RWPE2 (cell line): ENCODE results near the gene SMIM27.

Source experiments
- ATAC-seq: fragments of 200-7000 bp; cut with Tn5 transposase; 3 replicates; pipeline ENCODE4 v1.9.1; 2021; ENCODE audit warnings: low read depth
- DNase-seq: peaks from one replicate; pipeline ENCODE4 v3.0.0-alpha.2; 2020; ENCODE audit warnings: low spot score
- H3K27ac ChIP-seq: fragments of 450-650 bp; 2 replicates; pipeline ENCODE4 v1.5.1; 2017; ENCODE audit warnings: mild to moderate bottlenecking; ENCODE audit not compliant: poor library complexity, severe bottlenecking
- H3K27me3 ChIP-seq: fragments of 250-450 bp; sonication (Bioruptor Pico); 2 replicates; pipeline ENCODE4 v1.5.1; 2021; ENCODE audit warnings: mild to moderate bottlenecking, moderate library complexity; ENCODE audit not compliant: insufficient read depth, poor library complexity, severe bottlenecking
- H3K36me3 ChIP-seq: fragments of 250-450 bp; sonication (Bioruptor Pico); 2 replicates; pipeline ENCODE4 v1.5.1; 2020; ENCODE audit warnings: low read depth, mild to moderate bottlenecking, moderate library complexity
- H3K4me1 ChIP-seq: fragments of 250-450 bp; sonication (Bioruptor Pico); 2 replicates; pipeline ENCODE4 v1.5.1; 2021; ENCODE audit warnings: mild to moderate bottlenecking, moderate library complexity; ENCODE audit not compliant: insufficient read depth, poor library complexity, severe bottlenecking
- H3K4me3 ChIP-seq: fragments of 250-450 bp; sonication (Bioruptor Pico); 2 replicates; pipeline ENCODE4 v1.5.1; 2021; ENCODE audit warnings: mild to moderate bottlenecking, moderate library complexity; ENCODE audit not compliant: severe bottlenecking
- H3K9me3 ChIP-seq: fragments of 250-450 bp; sonication (Bioruptor Pico); 2 replicates; pipeline ENCODE4 v1.5.1; 2021; ENCODE audit warnings: mild to moderate bottlenecking, moderate library complexity; ENCODE audit not compliant: severe bottlenecking
- CTCF ChIP-seq: fragments of 450-650 bp; IDR thresholded peaks from one replicate; pipeline ENCODE4 v1.5.1; 2017; ENCODE audit warnings: mild to moderate bottlenecking, moderate library complexity; ENCODE audit not compliant: poor library complexity, severe bottlenecking

Gene SMIM27

GRCh38 chr9:32574858-32575257 is 22.7 kb downstream of the SMIM27 start:
- peaks cover 19% of the 10 kb centered on the region for H3K36me3 ChIP-seq
- no peak for ATAC-seq
- no peak overlapping the region for H3K4me3 ChIP-seq
- H3K9me3 ChIP-seq, result no peaks in the 10 kb centered on the region
- no peak for TF ChIP-seq CTCF
- no peaks in the 10 kb centered on the region for H3K27me3 ChIP-seq
- H3K27ac ChIP-seq, result no peak overlapping the region
- no peak for DNase-seq
- peaks cover 14% of the 10 kb centered on the region for H3K4me1 ChIP-seq

DNA sequence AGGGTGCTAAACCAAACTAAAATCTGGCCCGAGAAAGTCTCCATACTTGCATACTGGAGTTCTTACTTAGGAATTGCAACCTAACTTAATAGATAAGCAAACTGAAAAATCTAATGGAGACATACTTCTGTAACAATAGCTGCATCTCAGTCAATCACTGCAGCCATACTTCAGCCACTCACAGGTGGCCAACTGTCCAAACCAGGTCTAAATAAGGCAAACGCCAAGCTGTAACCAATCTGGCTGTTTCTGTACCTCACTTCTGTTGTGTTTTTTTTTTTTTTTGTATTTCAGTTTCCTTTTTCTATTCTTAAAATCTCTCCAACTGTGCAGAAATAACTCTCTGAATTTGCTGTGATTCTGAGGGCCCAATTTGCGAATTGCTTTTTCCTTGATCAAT is 25.2 kb downstream of the SMIM27 start:
- ATAC-seq (no peak), DNase-seq (no peak)
- no peaks in the 10 kb centered on the region for H3K36me3 ChIP-seq
- H3K4me3 ChIP-seq, result no peak overlapping the region
- H3K27ac ChIP-seq, result no peak overlapping the region
- peaks cover 4% of the 10 kb centered on the region for H3K4me1 ChIP-seq
- TF ChIP-seq CTCF, result no peak
- no peaks in the 10 kb centered on the region for H3K27me3 ChIP-seq
- no peaks in the 10 kb centered on the region for H3K9me3 ChIP-seq

- DNase-seq (no peak), ATAC-seq (no peak)
- Histone ChIP-seq H3K27me3 (no peaks in the 10 kb centered on the region), H3K4me1 (no peaks in the 10 kb centered on the region), H3K9me3 (no peaks in the 10 kb centered on the region), H3K27ac (no peak overlapping the region), H3K36me3 (no peaks in the 10 kb centered on the region), H3K4me3 (no peak overlapping the region)
- TF ChIP-seq CTCF, result no peak
These were observed 26.8 kb downstream of the SMIM27 start for GRCh38 chr9:32578976-32579375.

GRCh38 chr9:32579706-32580331 is 27.7 kb downstream of the SMIM27 start:
- Histone ChIP-seq H3K9me3 (no peaks in the 10 kb centered on the region), H3K4me1 (no peaks in the 10 kb centered on the region), H3K36me3 (no peaks in the 10 kb centered on the region), H3K27me3 (no peaks in the 10 kb centered on the region), H3K4me3 (no peak overlapping the region), H3K27ac (no peak overlapping the region)
- DNase-seq, result no peak
- no peak for ATAC-seq
- TF ChIP-seq CTCF, result peak; percentile 96

DNA sequence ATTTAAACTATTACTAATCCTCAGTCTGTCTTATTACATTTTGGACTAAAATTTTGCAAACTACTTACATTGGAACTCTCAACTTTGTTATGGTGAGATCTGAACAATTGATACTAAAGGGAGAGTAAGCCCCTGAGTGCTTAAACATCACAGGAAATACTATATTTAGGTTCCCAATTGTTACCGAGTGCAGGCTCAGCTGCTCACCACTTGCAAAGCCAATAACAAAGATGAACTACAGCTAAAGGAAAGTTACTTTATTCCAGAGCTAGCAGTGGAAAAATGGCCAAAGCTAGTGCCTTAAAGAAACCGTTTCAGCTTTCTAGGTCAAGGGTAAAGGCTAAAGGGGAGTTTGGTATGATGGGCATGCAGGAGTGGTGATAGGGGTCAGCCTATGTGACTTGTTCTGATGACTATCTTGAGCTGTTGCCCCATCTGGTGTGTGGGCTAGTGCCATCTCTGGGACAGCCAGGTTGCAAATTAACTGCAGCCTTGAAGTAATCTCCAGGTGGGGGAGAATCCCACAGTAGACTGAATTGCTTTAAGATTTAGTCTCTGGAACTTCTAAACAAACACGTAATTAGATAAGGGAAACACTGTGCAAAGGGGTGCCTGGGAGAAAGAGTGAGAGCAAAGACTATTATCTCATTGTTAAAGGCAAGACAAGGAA is 28.6 kb downstream of the SMIM27 start:
- no peaks in the 10 kb centered on the region for H3K9me3 ChIP-seq
- H3K4me1 ChIP-seq, result no peaks in the 10 kb centered on the region
- no peak for ATAC-seq
- DNase-seq, result no peak
- TF ChIP-seq CTCF, result no peak
- no peak overlapping the region for H3K27ac ChIP-seq
- no peaks in the 10 kb centered on the region for H3K36me3 ChIP-seq
- H3K4me3 ChIP-seq, result no peak overlapping the region
- H3K27me3 ChIP-seq, result no peaks in the 10 kb centered on the region
